ENCODE results near the gene MEI1.

- no peak for TF ChIP-seq POLR2A (IDR thresholded peaks at IDR 0.05)
- no peak for TF ChIP-seq CTCF (IDR thresholded peaks at IDR 0.05)
These were observed 73.3 kb downstream of the MEI1 start for GRCh38 chr22:41772645-41773044.
